ENCODE results near the gene XAB2. TPM values are rescaled to one million over a fixed set of nuclear protein-coding genes. Genes with fewer than 3 reads are reported as not detected.

Gene XAB2
- total RNA-seq, 3 donors from 2014 or later: 41.3 to 49.0 (median 41.9) TPM

- Histone ChIP-seq H3K27ac (no peak overlapping the region), H3K9me3 (no peaks in the 10 kb centered on the region), H3K4me1 (no peaks in the 10 kb centered on the region), H3K36me3 (no peaks in the 10 kb centered on the region), H3K4me3 (no peak overlapping the region), H3K27me3 (peaks cover 0 to 32% of the 10 kb centered on the region in 2 donors)
- intact Hi-C loops (cut with DNase I; ENCODE audit: low total_unique reads): loop anchor here (10.0 kb wide), 1 partner anchor 105 kb away; no protein-coding TSS in a partner anchor
- DNase-seq (ENCODE audit: low spot score in 2 of 2): no peak
- no peak for TF ChIP-seq POLR2AphosphoS5 (IDR thresholded peaks at IDR 0.05)
- no peak for TF ChIP-seq POLR2A (IDR thresholded peaks at IDR 0.05)
- no peak for TF ChIP-seq CTCF (IDR thresholded peaks at IDR 0.05)
These were observed 40.3 kb upstream of the XAB2 start for GRCh38 chr19:7669641-7670040.

- peaks cover 0 to 32% of the 10 kb centered on the region in 2 donors for H3K27me3 ChIP-seq
- no peak for DNase-seq (ENCODE audit: low spot score in 2 of 2)
- intact Hi-C loops (cut with DNase I; ENCODE audit: low total_unique reads): no loop called here
- no peak for TF ChIP-seq POLR2A (IDR thresholded peaks at IDR 0.05)
- no peak for TF ChIP-seq POLR2AphosphoS5 (IDR thresholded peaks at IDR 0.05)
- TF ChIP-seq CTCF (IDR thresholded peaks at IDR 0.05): no peak
- H3K36me3 ChIP-seq: no peaks in the 10 kb centered on the region
- peak within 1 kb of the TSS in 1 of 3 donors; percentile 52 for H3K4me3 ChIP-seq
- no peak within 1 kb of the TSS for H3K27ac ChIP-seq
- no peaks in the 10 kb centered on the region for H3K4me1 ChIP-seq
- no peaks in the 10 kb centered on the region for H3K9me3 ChIP-seq
These were observed 39.5 kb upstream of the XAB2 start, which contains the start of gene RETN for GRCh38 chr19:7668842-7669241. RETN (plus strand) TSS chr19:7669049; CDS start chr19:7669327, 278 bp downstream.

GRCh38 chr19:7665076-7665475 is 35.7 kb upstream of the XAB2 start:
- H3K27ac ChIP-seq: no peak overlapping the region
- no peak overlapping the region for H3K4me3 ChIP-seq
- intact Hi-C loops (cut with DNase I; ENCODE audit: low total_unique reads): no loop called here
- no peaks in the 10 kb centered on the region for H3K9me3 ChIP-seq
- peaks cover 0 to 12% of the 10 kb centered on the region in 2 donors for H3K27me3 ChIP-seq
- DNase-seq (ENCODE audit: low spot score in 2 of 2): no peak
- H3K4me1 ChIP-seq: no peaks in the 10 kb centered on the region
- TF ChIP-seq POLR2A (IDR thresholded peaks at IDR 0.05) (no peak), POLR2AphosphoS5 (IDR thresholded peaks at IDR 0.05) (no peak), CTCF (IDR thresholded peaks at IDR 0.05) (no peak)
- no peaks in the 10 kb centered on the region for H3K36me3 ChIP-seq

GRCh38 chr19:7663706-7664105 is 34.4 kb upstream of the XAB2 start:
- no peak for DNase-seq (ENCODE audit: low spot score in 2 of 2)
- no peaks in the 10 kb centered on the region for H3K27me3 ChIP-seq
- H3K4me1 ChIP-seq: no peaks in the 10 kb centered on the region
- no peaks in the 10 kb centered on the region for H3K36me3 ChIP-seq
- no peak for TF ChIP-seq CTCF (IDR thresholded peaks at IDR 0.05)
- no peak for TF ChIP-seq POLR2A (IDR thresholded peaks at IDR 0.05)
- TF ChIP-seq POLR2AphosphoS5 (IDR thresholded peaks at IDR 0.05): no peak
- intact Hi-C loops (cut with DNase I; ENCODE audit: low total_unique reads): no loop called here
- H3K4me3 ChIP-seq: no peak overlapping the region
- H3K9me3 ChIP-seq: no peaks in the 10 kb centered on the region
- no peak overlapping the region for H3K27ac ChIP-seq

GRCh38 chr19:7662657-7663056 is 33.3 kb upstream of the XAB2 start:
- TF ChIP-seq CTCF (IDR thresholded peaks at IDR 0.05) (no peak), POLR2AphosphoS5 (IDR thresholded peaks at IDR 0.05) (no peak), POLR2A (IDR thresholded peaks at IDR 0.05) (no peak)
- Histone ChIP-seq H3K4me1 (no peaks in the 10 kb centered on the region), H3K4me3 (no peak overlapping the region), H3K27ac (no peak overlapping the region), H3K36me3 (no peaks in the 10 kb centered on the region), H3K27me3 (no peaks in the 10 kb centered on the region), H3K9me3 (no peaks in the 10 kb centered on the region)
- DNase-seq (ENCODE audit: low spot score in 2 of 2): no peak
- intact Hi-C loops (cut with DNase I; ENCODE audit: low total_unique reads): no loop called here
